CD14-positive monocyte (primary cell): ENCODE data around the gene HOXA2. TPM values are rescaled to one million over a fixed set of nuclear protein-coding genes. Genes with fewer than 3 reads are reported as not detected.
A peak's percentile ranks its signal among the peaks of the same experiment; 100 is the strongest.

Experiments
- DNase-seq, 3 donors: peaks; one replicate each; pipeline ENCODE4 v3.0.0-alpha.2; 2011 to 2022
- H2AFZ ChIP-seq: 2 replicates; pipeline ENCODE4 v1.6.0; 2012; ENCODE audit warnings: mild to moderate bottlenecking, low read depth, low read length, inconsistent platforms; ENCODE audit not compliant: insufficient read depth, poor library complexity, severe bottlenecking
- H3K27ac ChIP-seq, 2 donors: 1 replicate in 1 of 2; 2 replicates in 1 of 2; pipeline ENCODE4 v1.5.1; 2012 to 2013; ENCODE audit warnings: low read length in 2 of 2, control low read depth in 1 of 2, inconsistent platforms in 1 of 2, low read depth in 1 of 2, mild to moderate bottlenecking in 1 of 2
- H3K27me3 ChIP-seq, 2 donors: one replicate each; pipeline versions ENCODE4 v1.6.0 to v1.6.1; 2011 to 2013; ENCODE audit warnings: low read length in 2 of 2; ENCODE audit not compliant: control insufficient read depth in 2 of 2, insufficient read depth in 2 of 2
- H3K36me3 ChIP-seq, 2 donors: replicated peaks in 1 of 2; 1 replicate in 1 of 2; 2 replicates in 1 of 2; pipeline versions ENCODE4 v1.5.1 to v1.6.1; 2012 to 2013; ENCODE audit warnings: low read length in 2 of 2, control low read depth in 1 of 2, inconsistent platforms in 1 of 2, mild to moderate bottlenecking in 1 of 2; ENCODE audit not compliant: insufficient read depth in 2 of 2, control insufficient read depth in 1 of 2
- H3K4me1 ChIP-seq, 2 donors: 1 replicate in 1 of 2; 2 replicates in 1 of 2; pipeline versions ENCODE4 v1.5.1 to v1.6.1; 2012 to 2013; ENCODE audit warnings: low read length in 2 of 2, control low read depth in 1 of 2, inconsistent platforms in 1 of 2, mild to moderate bottlenecking in 1 of 2, moderate library complexity in 1 of 2; ENCODE audit not compliant: insufficient read depth in 2 of 2, control insufficient read depth in 1 of 2
- H3K4me2 ChIP-seq: replicated peaks from 2 replicates; pipeline ENCODE3; 2012; ENCODE audit warnings: low read length, moderate library complexity, mild to moderate bottlenecking; ENCODE audit not compliant: poor library complexity, severe bottlenecking; ENCODE audit errors: extremely low read depth
- H3K4me3 ChIP-seq, 3 experiments: fragments of 200-600 bp in 1 of 3; sonication (generic) in 1 of 3; replicated peaks in 1 of 3; 1 replicate in 2 of 3; 2 replicates in 1 of 3; pipeline ENCODE4 v1.5.1; 2011 to 2013; ENCODE audit warnings: low read length in 3 of 3, mild to moderate bottlenecking in 3 of 3, control low read depth in 2 of 3, low read depth in 2 of 3, inconsistent platforms in 1 of 3, moderate library complexity in 1 of 3
- H3K79me2 ChIP-seq: 2 replicates; pipeline ENCODE4 v1.6.0; 2012; ENCODE audit warnings: mild to moderate bottlenecking, control low read depth, inconsistent platforms, low read length, moderate library complexity; ENCODE audit not compliant: insufficient read depth
- H3K9ac ChIP-seq: 2 replicates; pipeline ENCODE4 v1.6.0; 2017; ENCODE audit warnings: low read length, mild to moderate bottlenecking; ENCODE audit not compliant: insufficient read depth, poor library complexity, severe bottlenecking
- H3K9me3 ChIP-seq, 2 donors: replicated peaks in 1 of 2; 1 replicate in 1 of 2; 2 replicates in 1 of 2; pipeline versions ENCODE4 v1.5.1 to v1.6.1; 2012 to 2013; ENCODE audit warnings: low read length in 2 of 2, control low read depth in 1 of 2; ENCODE audit not compliant: control insufficient read depth in 1 of 2, insufficient read depth in 1 of 2
- H4K20me1 ChIP-seq: 2 replicates; pipeline ENCODE4 v1.6.0; 2012; ENCODE audit warnings: mild to moderate bottlenecking, low read length, control low read depth, moderate library complexity; ENCODE audit not compliant: insufficient read depth
- H3K27ac Mint-ChIP-seq, 7 donors: one replicate each; pipeline ENCODE4 v1.8.0; 2020; ENCODE audit warnings: mild to moderate bottlenecking in 7 of 7, mixed read lengths in 7 of 7, moderate library complexity in 6 of 7, inconsistent platforms in 2 of 7
- H3K27me3 Mint-ChIP-seq, 3 donors: one replicate each; pipeline ENCODE4 v1.8.0; 2021 to 2022; ENCODE audit warnings: low read depth in 3 of 3, mild to moderate bottlenecking in 3 of 3, mixed read lengths in 3 of 3, moderate library complexity in 3 of 3, inconsistent platforms in 1 of 3
- H3K36me3 Mint-ChIP-seq, 2 donors: one replicate each; pipeline ENCODE4 v1.8.0; 2020; ENCODE audit warnings: mixed read lengths in 2 of 2, inconsistent platforms in 1 of 2, mild to moderate bottlenecking in 1 of 2
- H3K4me1 Mint-ChIP-seq: one replicate; pipeline ENCODE4 v1.8.0; 2020; ENCODE audit warnings: mild to moderate bottlenecking, mixed read lengths
- H3K4me3 Mint-ChIP-seq, 2 donors: one replicate each; pipeline ENCODE4 v1.8.0; 2020; ENCODE audit warnings: mild to moderate bottlenecking in 2 of 2, mixed read lengths in 2 of 2, moderate library complexity in 1 of 2
- H3K9me3 Mint-ChIP-seq, 7 donors: one replicate each; pipeline ENCODE4 v1.8.0; 2020 to 2022; ENCODE audit warnings: mixed read lengths in 7 of 7, mild to moderate bottlenecking in 6 of 7, moderate library complexity in 6 of 7, inconsistent platforms in 2 of 7
- CTCF ChIP-seq: fragments of 200-600 bp; IDR thresholded peaks from one replicate; pipeline ENCODE4 v1.8.0; 2022; ENCODE audit warnings: antibody characterized with exemption, mild to moderate bottlenecking
- WGBS: methylation state at CpG from one replicate; pipeline ENCODE4 v1.1.5; 2013; ENCODE audit warnings: missing lambda C conversion rate; ENCODE audit not compliant: insufficient coverage; 5-methylcytosine and 5-hydroxymethylcytosine counted together
- intact Hi-C, 2 donors: fragments of 100-400 bp; cut with micrococcal nuclease; formaldehyde crosslinking; loops; one replicate each; pipeline versions ENCODE4 v1.15.0 to v1.15.1; 2023
- polyA plus RNA-seq, 3 donors: library from polyadenylated mRNA; depleted of rRNA in 1 of 3; unstranded in 2 of 3; stranded (reverse) in 1 of 3; fragments of 300-500 nt in 2 of 3; fragments of >200 nt in 1 of 3; fragmentation: Illumina TruSeq in 2 of 3; gene quantifications; 1 replicate in 2 of 3; 2 replicates in 1 of 3; pipeline ENCODE4 v1.2.3, GENCODE V29; 2012 to 2021

Gene HOXA2
- polyA plus RNA-seq, 3 donors: not detected

GRCh38 chr7:27080844-27081436 lies 21.5 kb downstream of the HOXA2 start:
- Histone ChIP-seq H3K27me3 (peaks cover 6 to 8% of the 10 kb centered on the region in 2 donors), H3K4me1 (peaks cover 12 to 19% of the 10 kb centered on the region in 2 donors), H3K4me2 (no peak overlapping the region), H3K9me3 (no peaks in the 10 kb centered on the region), H2AFZ (no peak overlapping the region), H3K9ac (no peak overlapping the region), H4K20me1 (no peaks in the 10 kb centered on the region), H3K27ac (no peak overlapping the region), H3K36me3 (no peaks in the 10 kb centered on the region), H3K79me2 (no peaks in the 10 kb centered on the region), H3K4me3 (no peak overlapping the region)
- Mint-ChIP-seq H3K9me3 (peaks cover 0 to 5% (median 0%) of the 10 kb centered on the region in 7 donors), H3K4me3 (no peak overlapping the region), H3K27ac (peak overlapping the region in 1 of 7 donors; percentile 5), H3K36me3 (peaks cover 0 to 1% of the 10 kb centered on the region in 2 donors), H3K27me3 (peaks cover 5 to 11% (median 7%) of the 10 kb centered on the region in 3 donors), H3K4me1 (peaks cover 21% of the 10 kb centered on the region)
- TF ChIP-seq CTCF: no peak
- intact Hi-C loops: no loop called here
- no peak for DNase-seq
- WGBS: 98% methylated on average over 4 of the region's 4 CpGs

- no CpG with 5 or more reads among the region's 1 CpG for WGBS
- H3K4me1 ChIP-seq: peaks cover 12 to 19% of the 10 kb centered on the region in 2 donors
- H3K9ac ChIP-seq: no peak overlapping the region
- H2AFZ ChIP-seq: no peak overlapping the region
- intact Hi-C loops: no loop called here
- H3K4me3 Mint-ChIP-seq: peak overlapping the region; percentile 37 to 48
- H3K36me3 Mint-ChIP-seq: peaks cover 0 to 1% of the 10 kb centered on the region in 2 donors
- H3K27ac Mint-ChIP-seq: peak overlapping the region; percentile 66 to 82 (median 74)
- H3K4me1 Mint-ChIP-seq: peaks cover 21% of the 10 kb centered on the region
- H3K4me2 ChIP-seq: peak overlapping the region; percentile 14
- DNase-seq: peak in 1 of 3 donors; percentile 27
- peaks cover 0 to 7% (median 6%) of the 10 kb centered on the region in 7 donors for H3K9me3 Mint-ChIP-seq
- H4K20me1 ChIP-seq: no peaks in the 10 kb centered on the region
- H3K27me3 Mint-ChIP-seq: peaks cover 2 to 6% (median 4%) of the 10 kb centered on the region in 3 donors
- H3K79me2 ChIP-seq: no peaks in the 10 kb centered on the region
- H3K36me3 ChIP-seq: no peaks in the 10 kb centered on the region
- peak overlapping the region in 1 of 2 donors; percentile 30 for H3K27ac ChIP-seq
- peaks cover 0 to 4% of the 10 kb centered on the region in 2 donors for H3K9me3 ChIP-seq
- no peak overlapping the region for H3K4me3 ChIP-seq
- peaks cover 0 to 2% of the 10 kb centered on the region in 2 donors for H3K27me3 ChIP-seq
- no peak for TF ChIP-seq CTCF
Measured at GRCh38 chr7:27079234-27079975, 23.1 kb downstream of the HOXA2 start.
